GM18508 (cell line): ENCODE data around the gene FNDC3B.
"Not testable (repeated sequence)": the region's sequence is repeated elsewhere in the genome, so short reads cannot be mapped to it uniquely, and the experiment has no call there.

ENCODE experiments used
- ATAC-seq: cut with Tn5 transposase; IDR thresholded peaks from one replicate; pipeline ENCODE4 v1.9.1; 2021; ENCODE audit warnings: moderate number of reproducible peaks; ENCODE audit not compliant: insufficient read depth, unreplicated experiment

FNDC3B gene

DNA sequence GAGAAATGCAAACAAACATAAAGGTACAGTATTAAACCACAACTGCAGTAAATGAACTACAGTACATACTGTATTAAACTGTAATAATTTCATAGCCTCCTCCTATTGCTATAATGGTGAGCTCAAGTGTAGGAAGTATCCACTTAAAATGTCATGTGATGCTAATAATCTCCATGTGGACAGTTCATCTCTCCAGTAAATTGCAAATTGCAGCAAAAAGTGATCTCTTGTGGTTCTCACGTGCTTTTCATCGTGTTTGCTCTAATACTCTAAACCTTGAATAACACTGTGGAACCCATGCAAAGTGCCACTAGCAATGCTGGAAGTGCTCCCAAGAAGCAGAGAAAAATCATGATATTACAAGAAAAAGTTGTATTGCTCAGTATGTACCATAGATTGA is 9.2 kb upstream of the FNDC3B start:
- ATAC-seq = no peak

DNA sequence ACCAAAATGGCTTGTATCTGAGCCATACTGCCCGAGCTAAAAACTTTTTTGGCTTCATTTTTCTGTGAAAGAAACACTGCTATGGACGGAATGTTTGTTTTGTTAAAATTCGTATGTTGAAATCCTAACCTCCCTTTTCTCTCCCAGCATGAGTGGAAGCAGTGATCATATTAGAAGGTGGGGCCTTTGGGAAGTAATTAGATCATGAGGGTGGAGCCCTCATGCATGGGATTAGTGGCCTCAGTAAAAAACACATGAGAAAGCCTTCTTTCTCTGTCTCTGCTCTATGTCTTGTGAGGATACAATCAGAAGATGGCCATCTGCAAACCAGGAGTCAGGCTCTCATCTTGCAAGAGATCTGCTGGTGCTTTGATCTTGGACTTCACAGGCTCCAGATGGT is 7.4 kb upstream of the FNDC3B start:
- no peak for ATAC-seq

- ATAC-seq = no peak
These were observed 6.0 kb upstream of the FNDC3B start for GRCh38 chr3:172033396-172033795.

- ATAC-seq = no peak
These were observed 4.3 kb upstream of the FNDC3B start for GRCh38 chr3:172034786-172035685.

GRCh38 chr3:172036541-172037215 is 2.7 kb upstream of the FNDC3B start:
- ATAC-seq = no peak

- ATAC-seq = no peak
These were observed 461 bp upstream of the FNDC3B start for GRCh38 chr3:172038798-172039435.

DNA sequence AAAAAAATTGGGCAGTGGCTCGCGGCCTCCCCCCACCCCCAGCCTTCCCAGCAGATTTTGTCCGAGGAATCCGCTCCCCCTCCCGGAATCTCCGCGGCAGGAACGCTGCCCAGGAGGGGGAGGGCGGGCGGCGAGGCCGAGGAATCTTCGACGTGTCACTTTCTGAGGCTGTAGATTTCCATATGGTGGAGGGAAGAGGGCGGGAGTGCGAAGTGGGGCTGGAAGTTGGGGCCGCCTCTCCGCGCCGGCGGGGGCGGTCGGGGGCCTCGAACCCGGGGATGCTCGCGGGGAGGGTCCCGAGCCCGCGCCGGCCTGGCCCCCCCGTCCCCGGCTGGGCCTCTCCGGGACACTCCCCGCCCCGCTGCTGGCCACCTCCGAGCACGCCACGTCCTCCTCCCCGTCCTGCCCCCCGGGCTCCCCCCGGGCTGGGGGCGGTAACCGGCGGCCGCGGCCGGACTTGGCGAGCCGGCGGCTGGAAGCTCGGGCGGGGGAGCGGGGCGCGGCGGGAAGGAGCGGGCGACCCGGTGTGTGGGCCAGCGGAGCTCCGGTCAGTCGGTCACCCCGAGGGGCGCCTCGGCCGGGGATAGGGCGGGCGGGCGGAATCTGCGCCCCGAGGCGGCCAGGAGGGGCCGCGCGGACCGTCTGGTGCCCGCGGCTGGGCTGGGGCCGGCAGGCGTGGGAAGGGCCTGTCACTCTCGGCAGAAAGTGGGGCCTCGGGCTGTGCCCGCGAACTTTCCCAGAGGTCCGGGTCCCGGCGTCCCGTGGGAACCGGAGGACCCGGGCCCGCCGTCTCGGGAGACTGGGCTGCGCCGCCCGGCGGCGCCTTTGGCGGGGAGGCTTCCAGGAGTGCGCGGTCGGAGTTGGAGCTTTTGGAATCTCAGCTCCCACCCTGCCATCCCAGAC is 951 bp downstream of the FNDC3B start:
- no peak for ATAC-seq

GRCh38 chr3:172040981-172041963 is 1.9 kb downstream of the FNDC3B start:
- ATAC-seq = no peak

- ATAC-seq = no peak
These were observed 2.8 kb downstream of the FNDC3B start for GRCh38 chr3:172042136-172042662.

DNA sequence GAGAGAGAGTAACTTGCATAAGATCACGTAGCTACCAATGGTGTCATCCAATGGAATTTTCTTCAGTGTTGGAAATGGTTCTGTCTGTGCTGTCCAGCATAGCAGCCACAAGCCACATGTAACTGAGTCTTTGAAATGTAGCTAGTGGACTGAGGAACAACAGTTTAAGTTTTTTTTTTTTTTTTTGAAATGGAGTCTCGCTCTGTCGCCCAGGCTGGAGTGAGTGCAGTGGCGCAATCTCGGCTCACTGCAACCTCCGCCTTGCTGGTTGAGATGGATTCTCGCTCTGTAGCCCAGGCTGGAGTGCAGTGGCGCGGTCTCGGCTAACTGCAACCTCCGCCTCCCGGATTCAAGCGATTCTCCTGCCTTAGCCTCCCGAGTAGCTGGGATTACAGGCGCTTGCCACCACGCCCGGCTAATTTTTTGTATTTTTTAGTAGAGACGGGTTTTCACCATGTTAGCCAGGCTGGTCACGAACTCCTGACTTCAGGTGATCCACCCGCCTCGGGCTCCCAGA is 3.3 kb downstream of the FNDC3B start:
- ATAC-seq = not testable (repeated sequence)

DNA sequence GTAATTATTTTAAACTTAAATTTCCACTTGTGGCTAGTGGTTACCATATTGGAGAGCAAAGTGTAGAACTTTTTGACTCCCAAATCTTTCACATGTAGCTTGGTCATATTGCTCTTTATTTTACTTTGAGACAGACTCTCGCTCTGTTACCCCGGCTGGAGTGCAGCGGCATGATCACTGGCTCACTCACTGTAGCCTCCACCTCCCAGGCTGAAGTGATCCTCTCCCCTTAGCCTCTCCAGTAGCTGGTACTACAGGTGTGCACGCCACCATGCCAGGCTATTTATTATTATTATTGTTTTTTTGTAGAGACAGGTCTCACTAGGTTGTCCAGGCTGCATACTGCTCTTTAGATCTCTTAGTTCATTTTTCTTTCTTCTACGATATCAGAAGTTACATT is 3.9 kb downstream of the FNDC3B start:
- ATAC-seq = no peak

- no peak for ATAC-seq
These were observed 4.4 kb downstream of the FNDC3B start for GRCh38 chr3:172043766-172044165.

DNA sequence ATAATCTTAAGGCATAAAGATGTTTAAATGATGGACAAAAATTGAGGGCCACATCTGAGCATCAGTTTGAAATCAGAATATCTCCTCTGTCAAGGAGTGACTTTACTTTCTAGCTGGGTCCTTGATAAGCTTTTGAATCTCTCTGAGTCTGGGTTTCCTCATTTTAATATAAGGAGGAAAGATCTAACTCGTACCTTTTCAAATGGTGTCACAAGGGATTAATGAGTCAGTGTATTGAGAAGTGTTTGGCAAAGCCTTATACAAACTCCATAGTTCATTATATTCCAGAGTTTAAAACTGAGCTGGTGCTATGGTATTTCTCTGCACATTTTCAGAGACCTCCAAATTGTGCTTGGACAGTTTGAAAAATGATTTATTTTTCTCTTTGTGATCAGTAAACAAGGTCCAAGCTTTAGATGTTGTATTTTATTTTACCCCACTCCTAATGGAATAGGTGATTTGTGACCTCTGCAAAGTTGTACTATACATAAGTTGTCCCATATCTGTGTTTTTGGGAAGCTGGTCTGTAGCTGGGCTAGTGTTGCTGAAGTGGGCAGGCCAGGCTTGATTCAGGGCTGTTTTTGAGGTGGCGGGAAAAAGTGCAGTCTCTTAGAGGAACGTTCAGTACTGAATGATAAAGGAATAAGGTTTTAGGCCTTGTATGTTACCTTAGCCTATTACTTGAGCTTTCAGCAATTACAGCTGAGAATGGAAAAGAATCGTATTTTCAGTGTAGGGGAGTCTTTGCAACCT is 5.6 kb downstream of the FNDC3B start:
- ATAC-seq = no peak

- no peak for ATAC-seq
These were observed 7.0 kb downstream of the FNDC3B start for GRCh38 chr3:172046268-172046915.

DNA sequence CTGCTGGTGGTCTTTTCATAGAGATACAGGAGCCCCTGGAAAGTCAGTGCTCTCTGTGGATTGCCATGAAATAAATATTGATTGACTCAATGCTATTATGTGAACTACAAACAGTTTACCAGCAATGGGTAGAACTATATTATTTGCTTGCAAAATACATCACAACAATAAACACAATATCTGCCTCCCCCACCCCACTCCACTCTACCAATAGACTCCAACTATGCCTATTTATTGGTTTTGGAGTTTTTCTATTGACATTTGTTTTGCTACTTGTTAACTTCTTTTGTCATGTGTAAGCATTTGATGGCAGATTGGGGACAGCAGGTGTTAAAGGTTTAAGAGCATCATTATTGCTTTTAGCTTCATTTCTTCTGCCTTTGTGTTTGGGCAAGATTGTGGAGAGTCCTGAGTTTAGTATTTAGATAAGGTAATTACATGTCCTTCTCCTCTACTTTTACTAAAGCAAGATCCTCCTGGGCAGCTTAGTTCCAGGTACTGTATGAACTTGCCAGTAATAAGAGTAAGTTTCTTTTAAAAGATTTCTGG is 8.3 kb downstream of the FNDC3B start:
- no peak for ATAC-seq

GRCh38 chr3:172048599-172048998 is 9.2 kb downstream of the FNDC3B start:
- no peak for ATAC-seq

DNA sequence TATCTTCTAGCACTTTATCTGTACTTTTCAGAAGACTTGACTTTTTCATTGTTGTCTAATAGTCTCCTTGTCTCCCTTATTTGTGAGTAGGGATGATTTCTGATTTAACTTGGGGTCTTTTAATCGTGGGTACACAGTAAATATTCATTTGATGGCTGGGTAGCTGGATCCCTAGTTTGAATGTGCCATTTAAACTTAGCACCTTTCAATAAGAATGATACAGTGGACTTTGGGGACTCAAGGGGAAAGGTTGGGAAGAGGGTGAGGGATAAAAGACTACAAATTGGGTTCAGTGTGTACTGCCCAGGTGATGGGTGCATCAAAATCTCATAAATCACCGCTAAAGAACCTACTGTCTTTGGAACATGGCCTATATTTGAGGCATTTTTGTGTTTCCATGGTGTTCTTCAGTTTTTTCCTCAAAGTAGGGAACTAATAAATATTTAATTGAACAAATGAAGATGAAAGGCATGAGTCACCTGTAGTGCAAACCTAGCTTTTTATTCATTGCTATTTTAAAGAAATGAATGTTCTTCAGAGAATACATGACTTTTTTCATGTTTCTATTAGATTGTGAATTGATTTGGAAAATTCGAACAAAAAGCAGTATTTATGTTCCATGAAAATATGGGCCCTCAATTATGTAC is 12.1 kb downstream of the FNDC3B start:
- ATAC-seq = no peak
